CD4-positive, alpha-beta T cell treated with Interleukin-4 for 1 hour (primary cell): Measurements from ENCODE around the gene DPP4.

Source experiments
- DNase-seq, 2 donors: peaks; one replicate each; pipeline ENCODE4 v3.0.0-alpha.2; 2020 to 2022

The DPP4 gene

DNA sequence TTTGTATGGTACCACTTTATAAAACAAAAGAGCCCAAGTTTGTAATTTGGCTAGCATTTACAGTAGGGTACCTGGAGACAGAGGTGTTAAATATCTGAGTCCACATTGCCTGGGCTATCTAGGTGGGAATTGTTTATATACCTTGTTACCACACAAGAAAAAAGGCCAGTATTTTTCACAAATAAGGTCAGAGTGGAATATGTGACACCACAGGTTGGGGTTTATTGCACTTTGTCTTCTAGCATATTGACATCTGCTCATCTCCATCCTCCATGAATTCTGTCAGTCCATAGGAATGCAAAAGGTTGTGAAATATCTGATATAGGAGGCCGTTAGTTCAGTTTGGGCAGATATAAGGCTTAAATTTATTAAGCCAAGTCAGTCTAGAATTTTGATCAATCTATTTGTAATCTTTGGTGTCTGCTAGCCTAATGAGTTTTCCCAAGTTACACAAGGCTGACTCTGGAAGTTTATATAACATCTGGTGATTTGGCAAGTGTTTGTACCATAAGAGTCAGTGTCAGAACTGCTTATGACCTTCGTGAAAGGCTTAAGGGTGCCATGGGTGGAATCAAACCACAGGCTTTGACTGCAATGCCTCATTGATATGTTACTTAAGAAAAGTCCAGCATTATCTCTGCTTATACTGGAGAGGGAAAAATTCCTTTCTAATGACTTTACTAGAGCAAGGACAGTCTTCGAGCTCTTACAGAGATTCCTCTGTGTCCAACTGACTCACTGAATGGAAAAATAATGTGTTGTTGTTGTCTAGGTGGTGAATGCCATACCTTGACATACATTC lies 11.3 kb upstream of the DPP4 start:
- DNase-seq: no peak

GRCh38 chr2:162084536-162084935 lies 10.5 kb upstream of the DPP4 start:
- no peak for DNase-seq

DNA sequence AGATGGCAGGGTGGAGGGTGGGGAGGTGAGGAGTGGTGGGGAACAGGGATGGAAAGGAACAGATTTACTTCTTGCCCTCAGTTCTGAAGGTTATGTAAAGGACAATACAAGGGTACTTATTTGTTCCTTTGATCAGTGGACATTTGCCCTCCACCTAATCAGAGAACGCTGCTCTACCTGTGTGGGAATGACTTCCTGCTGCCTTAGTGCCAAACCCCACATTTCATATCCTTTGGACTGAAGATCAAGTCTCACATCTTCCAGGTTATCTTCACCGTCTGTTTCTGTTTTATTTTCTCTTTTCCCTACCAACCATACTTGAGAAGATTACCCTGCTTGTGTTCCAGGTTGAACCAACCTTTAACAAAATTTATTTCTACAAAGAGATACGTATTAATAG lies 8.7 kb upstream of the DPP4 start:
- DNase-seq: no peak

DNA sequence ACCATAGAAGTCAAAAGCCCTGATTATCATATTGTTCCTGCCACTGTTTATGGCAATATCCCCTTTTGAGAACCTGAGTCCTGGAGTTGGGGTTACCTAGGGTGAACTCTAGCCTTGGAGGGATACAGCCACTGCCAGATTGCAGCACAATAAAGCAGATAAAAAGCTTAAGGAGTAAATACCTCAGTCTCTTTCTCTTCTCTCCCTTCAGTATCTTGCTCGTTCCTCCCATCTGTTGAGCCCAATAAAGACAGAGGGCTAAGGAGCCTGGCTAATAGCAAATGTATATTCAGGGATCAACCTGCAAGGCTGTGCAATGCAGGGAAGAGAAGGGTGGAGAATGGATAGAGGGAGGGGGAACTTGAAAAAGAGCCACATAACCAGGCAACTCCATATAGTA lies 8.0 kb upstream of the DPP4 start:
- DNase-seq: no peak

DNA sequence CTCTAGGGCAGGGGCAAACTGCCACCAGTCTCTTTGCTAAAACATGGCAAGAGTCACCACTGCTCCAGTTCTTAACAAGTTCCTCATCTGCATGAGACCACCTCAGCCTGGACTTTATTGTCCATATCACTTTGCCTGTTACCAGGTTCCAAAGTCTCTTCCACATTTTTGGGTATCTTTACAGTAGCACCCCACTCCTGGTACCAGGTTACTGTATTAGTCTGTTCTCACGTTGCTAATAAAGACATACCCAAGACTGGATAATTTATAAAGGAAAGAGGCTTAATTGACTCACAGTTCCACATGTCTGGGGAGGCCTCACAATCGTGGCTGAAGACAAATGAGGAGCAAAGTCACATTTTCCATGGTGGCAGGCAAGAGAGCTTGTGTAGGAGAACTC lies 5.5 kb upstream of the DPP4 start:
- DNase-seq: no peak

DNA sequence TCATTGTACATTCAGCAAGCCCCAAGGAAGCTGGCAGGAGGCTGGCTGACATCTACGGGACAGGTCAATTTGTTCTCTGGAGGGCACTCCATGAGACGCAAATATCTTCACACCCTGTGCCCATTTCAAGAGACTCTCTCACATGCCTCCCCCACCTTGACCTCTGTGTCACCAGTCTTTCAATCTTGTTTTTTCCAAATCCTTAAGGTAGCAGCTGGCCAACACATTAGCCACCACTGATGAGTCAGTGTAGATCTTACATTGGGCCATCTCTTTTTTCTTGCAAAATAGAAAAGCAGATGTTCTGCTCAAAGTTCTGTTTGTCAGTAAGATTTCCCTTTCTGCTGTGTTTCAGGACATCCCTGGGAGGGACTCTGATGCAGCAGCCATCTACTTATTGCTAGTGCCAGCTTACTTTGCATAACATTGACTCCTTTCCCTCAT lies 1.7 kb upstream of the DPP4 start:
- DNase-seq: no peak

GRCh38 chr2:162074928-162075688 lies 1.1 kb upstream of the DPP4 start:
- DNase-seq: no peak

- DNase-seq: no peak
These were observed 549 bp upstream of the DPP4 start for GRCh38 chr2:162074632-162074895.

- DNase-seq: peak in 1 of 2 donors; percentile 22
These were observed 783 bp downstream of the DPP4 start for GRCh38 chr2:162072976-162073887.

GRCh38 chr2:162072181-162072702 lies 1.8 kb downstream of the DPP4 start:
- DNase-seq: peak in 1 of 2 donors; percentile 20

DNA sequence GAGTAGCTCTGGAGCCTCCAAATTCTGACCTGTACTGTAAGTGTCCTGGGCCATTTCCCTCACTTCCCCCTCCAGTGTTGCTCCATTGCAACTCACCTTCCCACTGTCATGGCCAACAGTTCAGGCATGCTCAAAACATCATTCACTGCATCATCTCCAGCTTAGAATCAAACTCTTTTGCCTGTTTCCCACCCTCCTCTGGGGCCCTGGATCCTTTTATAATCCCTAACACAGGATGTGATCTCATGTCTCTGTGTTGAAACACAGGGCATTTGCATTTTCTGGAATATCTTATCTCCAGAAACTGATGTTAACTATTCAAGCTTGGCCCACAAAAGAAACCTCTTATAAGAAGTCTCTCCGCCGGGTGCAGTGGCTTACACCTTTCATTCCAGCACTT lies 3.0 kb downstream of the DPP4 start:
- no peak for DNase-seq

DNA sequence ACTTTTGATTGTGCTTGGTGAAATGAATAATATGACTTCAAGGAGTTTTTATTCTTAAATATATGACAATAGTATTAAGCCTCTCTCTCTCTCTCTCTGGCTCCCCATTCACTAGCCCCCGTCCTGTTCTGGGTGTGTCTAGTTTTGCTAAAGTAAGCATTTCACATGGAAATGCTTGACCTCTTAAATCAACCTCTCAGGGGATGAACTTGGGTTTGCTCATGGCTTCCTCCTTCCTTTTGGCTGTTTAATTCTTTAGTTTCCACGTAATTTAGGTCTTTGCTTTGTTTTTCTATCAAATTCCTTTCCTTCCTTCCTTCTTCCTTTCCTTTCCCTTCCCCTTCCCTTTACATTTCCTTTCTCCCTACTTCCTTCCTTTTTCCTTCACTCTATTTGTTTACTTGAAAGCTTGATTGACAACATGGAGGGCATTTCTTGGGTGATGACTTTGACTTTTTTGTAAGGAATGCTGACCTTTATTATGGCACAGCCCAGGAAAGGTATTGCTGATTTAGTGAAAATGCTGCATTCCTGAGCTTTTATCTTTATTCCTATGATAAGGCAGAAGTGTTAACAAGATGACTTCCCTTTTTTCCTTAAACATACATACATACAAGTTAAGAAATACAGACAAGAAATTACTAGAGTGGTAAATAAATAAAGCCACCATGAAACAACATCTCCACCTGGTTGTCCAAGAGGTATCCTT lies 3.6 kb downstream of the DPP4 start:
- DNase-seq: no peak

GRCh38 chr2:162069267-162069903 lies 4.6 kb downstream of the DPP4 start:
- no peak for DNase-seq

GRCh38 chr2:162067596-162067995 lies 6.4 kb downstream of the DPP4 start:
- no peak for DNase-seq

GRCh38 chr2:162065767-162066166 lies 8.2 kb downstream of the DPP4 start:
- no peak for DNase-seq

DNA sequence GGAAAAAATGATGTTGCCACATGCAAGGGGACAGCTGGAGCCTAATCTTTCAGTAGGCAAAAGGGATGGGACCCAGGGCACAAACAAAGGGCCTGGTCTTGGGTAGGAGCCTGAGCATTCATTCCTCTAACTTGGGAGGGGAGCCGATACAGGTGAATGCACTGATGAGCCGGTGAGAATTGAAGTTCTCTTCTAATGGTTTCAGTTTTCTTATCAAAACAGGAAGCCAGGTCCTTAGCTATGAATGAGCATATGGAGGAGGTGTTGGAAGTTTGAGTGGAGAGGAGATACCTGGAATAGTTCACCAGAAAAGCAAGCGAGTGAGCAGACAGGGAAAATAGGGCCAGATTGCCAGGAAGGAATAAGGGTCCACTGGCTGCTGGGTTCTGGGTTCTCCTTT lies 10.1 kb downstream of the DPP4 start:
- peak in 1 of 2 donors; percentile 38 for DNase-seq

- DNase-seq: no peak
These were observed 10.7 kb downstream of the DPP4 start for GRCh38 chr2:162063281-162063680.

GRCh38 chr2:162062559-162062958 lies 11.5 kb downstream of the DPP4 start:
- no peak for DNase-seq

DNA sequence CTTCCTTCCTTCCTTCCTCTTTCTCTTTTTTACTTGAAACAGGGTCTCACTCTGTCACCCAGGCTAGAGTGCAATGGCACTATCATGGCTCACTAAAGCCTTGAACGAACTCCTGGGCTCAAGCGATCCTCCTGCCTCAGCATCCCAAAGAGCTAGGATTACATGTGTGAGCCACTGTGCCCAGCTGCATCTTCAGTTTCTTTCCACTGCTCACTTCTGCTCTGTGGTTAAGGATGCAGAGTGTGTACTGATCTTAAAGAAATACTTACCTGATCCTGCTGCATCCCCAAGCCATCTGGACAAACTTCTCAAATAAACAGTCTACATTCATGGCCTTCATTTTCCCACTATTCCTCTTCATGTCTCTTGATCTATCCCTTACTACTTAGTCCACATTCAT lies 13.0 kb downstream of the DPP4 start:
- no peak for DNase-seq

- no peak for DNase-seq
These were observed 13.5 kb downstream of the DPP4 start for GRCh38 chr2:162060532-162060931.

GRCh38 chr2:162058973-162059668 lies 14.9 kb downstream of the DPP4 start:
- peak in 1 of 2 donors; percentile 16 for DNase-seq
